Large intestine (tissue), 3 donors: ENCODE data around the gene CEMIP. TPM values are rescaled to one million over a fixed set of nuclear protein-coding genes. Genes with fewer than 3 reads are reported as not detected.

Experiments
- DNase-seq, 2 donors: peaks; one replicate each; pipeline versions ENCODE4 v3.0.0 to v3.0.0-alpha.2; 2013
- H3K27ac ChIP-seq: one replicate; pipeline ENCODE4 v1.5.1; 2013; ENCODE audit warnings: low read length
- H3K27me3 ChIP-seq: 2 replicates; pipeline ENCODE4 v1.6.1; 2013; ENCODE audit warnings: low read length; ENCODE audit not compliant: control insufficient read depth, insufficient read depth
- H3K36me3 ChIP-seq: 2 replicates; pipeline ENCODE4 v1.6.1; 2013; ENCODE audit warnings: low read length; ENCODE audit not compliant: control insufficient read depth, insufficient read depth
- H3K4me1 ChIP-seq: one replicate; pipeline ENCODE4 v1.6.1; 2013; ENCODE audit warnings: low read length; ENCODE audit not compliant: control insufficient read depth, insufficient read depth
- H3K4me3 ChIP-seq: one replicate; pipeline ENCODE4 v1.5.1; 2013; ENCODE audit warnings: low read length
- H3K9me3 ChIP-seq: one replicate; pipeline ENCODE4 v1.6.1; 2013; ENCODE audit warnings: mild to moderate bottlenecking, low read depth, low read length, moderate library complexity; ENCODE audit not compliant: control insufficient read depth
- WGBS: methylation state at CpG from one replicate; pipeline ENCODE4 v1.1.5; 2013; ENCODE audit warnings: low lambda C conversion rate; ENCODE audit not compliant: insufficient coverage; 5-methylcytosine and 5-hydroxymethylcytosine counted together
- polyA plus RNA-seq: library from polyadenylated mRNA; unstranded; fragments of 120-200 nt; gene quantifications from one replicate; pipeline ENCODE4 v1.2.1, GENCODE V29; 2013

CEMIP gene
- polyA plus RNA-seq, 1 donor = 2.5 TPM

GRCh38 chr15:80785335-80785734 lies 6.2 kb downstream of the CEMIP start:
- no peaks in the 10 kb centered on the region for H3K9me3 ChIP-seq
- H3K4me1 ChIP-seq = peaks cover 4% of the 10 kb centered on the region
- peaks cover 32% of the 10 kb centered on the region for H3K27me3 ChIP-seq
- WGBS = no CpG with 5 or more reads among the region's 5 CpGs
- no peak overlapping the region for H3K4me3 ChIP-seq
- H3K27ac ChIP-seq = no peak overlapping the region
- no peaks in the 10 kb centered on the region for H3K36me3 ChIP-seq
- DNase-seq = no peak

DNA sequence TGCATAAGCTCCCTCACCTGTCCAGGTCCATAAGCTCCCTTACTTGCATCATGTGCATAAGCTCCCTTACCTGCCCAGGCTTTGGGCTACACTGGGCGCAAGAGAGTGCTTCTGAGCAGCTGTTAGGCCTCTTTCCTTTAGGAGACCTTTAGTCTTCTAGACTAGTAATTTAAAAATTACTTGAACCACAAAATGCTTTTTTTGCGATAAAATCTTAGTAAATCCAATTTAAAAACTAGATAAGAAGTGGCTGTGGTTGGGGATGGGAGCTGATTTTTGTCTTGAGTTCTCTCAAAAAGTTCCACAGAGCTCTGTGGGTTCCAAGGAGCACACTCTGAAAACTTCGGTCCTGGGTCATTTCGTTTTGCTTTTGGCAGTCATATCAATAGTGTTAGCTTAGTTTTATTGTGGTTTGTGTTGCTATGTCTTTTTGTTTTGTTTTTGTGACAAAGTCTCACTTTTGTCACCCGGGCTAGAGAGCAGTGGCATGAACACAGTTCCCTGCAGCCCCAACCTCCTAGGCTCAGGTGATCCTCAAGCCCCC lies 6.7 kb downstream of the CEMIP start:
- Histone ChIP-seq H3K36me3 (no peaks in the 10 kb centered on the region), H3K4me1 (peaks cover under 1% of the 10 kb centered on the region), H3K4me3 (no peak overlapping the region), H3K27me3 (peaks cover 26% of the 10 kb centered on the region), H3K27ac (no peak overlapping the region), H3K9me3 (no peaks in the 10 kb centered on the region)
- DNase-seq = no peak
- WGBS = no CpG with 5 or more reads among the region's 5 CpGs

DNA sequence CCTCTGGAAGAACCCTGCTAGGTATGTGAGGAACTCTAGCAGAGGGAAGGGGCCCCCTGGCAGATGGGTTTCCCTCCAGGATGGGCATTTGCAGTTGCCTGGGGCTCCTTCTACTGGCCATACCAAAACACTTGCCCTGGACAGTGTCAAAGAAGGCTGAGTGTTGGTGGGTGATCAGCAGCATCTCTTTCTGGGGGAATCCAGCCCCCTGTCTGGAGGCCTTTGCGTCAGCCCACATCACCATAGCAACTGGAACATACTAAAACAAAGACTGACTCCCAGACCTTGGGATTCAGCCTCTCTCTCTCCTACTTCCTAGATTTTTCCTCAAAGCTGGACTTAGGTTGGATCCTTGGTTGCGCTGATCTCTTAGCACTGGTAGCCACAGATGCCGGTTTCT lies 8.1 kb downstream of the CEMIP start:
- Histone ChIP-seq H3K4me3 (no peak overlapping the region), H3K9me3 (no peaks in the 10 kb centered on the region), H3K27me3 (peaks cover 20% of the 10 kb centered on the region), H3K27ac (no peak overlapping the region), H3K36me3 (no peaks in the 10 kb centered on the region), H3K4me1 (no peaks in the 10 kb centered on the region)
- DNase-seq = no peak
- no CpG with 5 or more reads among the region's 3 CpGs for WGBS

- Histone ChIP-seq H3K27me3 (peaks cover 19% of the 10 kb centered on the region), H3K4me3 (no peak overlapping the region), H3K36me3 (no peaks in the 10 kb centered on the region), H3K9me3 (no peaks in the 10 kb centered on the region), H3K27ac (no peak overlapping the region), H3K4me1 (no peaks in the 10 kb centered on the region)
- 60% methylated on average over 2 of the region's 6 CpGs for WGBS
- no peak for DNase-seq
These were observed 9.4 kb downstream of the CEMIP start for GRCh38 chr15:80788536-80788935.

DNA sequence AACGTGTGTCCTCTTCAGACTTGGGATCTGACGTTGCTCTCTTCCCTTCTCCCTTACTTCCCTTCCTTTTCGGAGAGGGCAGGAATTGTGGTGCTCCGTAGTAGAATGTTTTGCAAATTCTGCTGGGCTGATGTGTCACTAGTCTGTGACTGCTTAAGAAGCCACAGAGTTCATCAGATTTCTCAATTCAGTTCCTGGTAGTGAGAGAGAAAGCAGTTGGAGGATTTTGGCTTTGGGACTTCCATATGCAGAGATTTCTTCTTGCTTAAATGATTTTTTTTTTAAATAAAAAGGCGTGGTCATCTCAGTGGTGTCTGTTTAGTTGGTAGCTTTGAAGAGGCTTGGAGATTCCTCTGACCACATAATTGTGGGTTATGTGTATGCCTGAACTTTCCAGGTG lies 10.1 kb downstream of the CEMIP start:
- WGBS = 80% methylated on average over 1 of the region's 5 CpGs
- H3K27me3 ChIP-seq = peaks cover 13% of the 10 kb centered on the region
- no peak for DNase-seq
- H3K9me3 ChIP-seq = no peaks in the 10 kb centered on the region
- H3K27ac ChIP-seq = no peak overlapping the region
- H3K4me1 ChIP-seq = no peaks in the 10 kb centered on the region
- no peak overlapping the region for H3K4me3 ChIP-seq
- H3K36me3 ChIP-seq = no peaks in the 10 kb centered on the region

DNA sequence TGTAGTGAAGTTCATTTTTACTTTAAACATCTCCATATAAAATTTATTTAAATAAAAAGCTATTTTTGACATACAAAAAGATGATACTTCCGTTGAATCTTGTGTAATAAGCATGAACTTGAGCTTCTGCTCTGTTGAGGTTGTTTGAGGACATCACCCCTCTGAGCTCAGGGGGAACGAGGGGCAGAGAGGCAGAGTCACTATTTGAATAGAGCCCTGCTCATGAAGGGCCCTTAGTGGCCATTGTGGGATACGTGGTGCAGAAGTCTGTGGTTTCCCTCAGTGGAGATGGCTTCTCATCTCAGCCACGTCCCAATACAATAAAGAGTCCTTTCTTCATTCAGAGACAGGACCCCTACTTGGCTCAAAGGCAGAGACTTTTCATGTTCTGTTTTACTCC lies 10.6 kb downstream of the CEMIP start:
- WGBS = no CpG with 5 or more reads among the region's 4 CpGs
- H3K27ac ChIP-seq = no peak overlapping the region
- H3K4me1 ChIP-seq = no peaks in the 10 kb centered on the region
- peaks cover 11% of the 10 kb centered on the region for H3K27me3 ChIP-seq
- H3K36me3 ChIP-seq = no peaks in the 10 kb centered on the region
- no peaks in the 10 kb centered on the region for H3K9me3 ChIP-seq
- H3K4me3 ChIP-seq = no peak overlapping the region
- no peak for DNase-seq

DNA sequence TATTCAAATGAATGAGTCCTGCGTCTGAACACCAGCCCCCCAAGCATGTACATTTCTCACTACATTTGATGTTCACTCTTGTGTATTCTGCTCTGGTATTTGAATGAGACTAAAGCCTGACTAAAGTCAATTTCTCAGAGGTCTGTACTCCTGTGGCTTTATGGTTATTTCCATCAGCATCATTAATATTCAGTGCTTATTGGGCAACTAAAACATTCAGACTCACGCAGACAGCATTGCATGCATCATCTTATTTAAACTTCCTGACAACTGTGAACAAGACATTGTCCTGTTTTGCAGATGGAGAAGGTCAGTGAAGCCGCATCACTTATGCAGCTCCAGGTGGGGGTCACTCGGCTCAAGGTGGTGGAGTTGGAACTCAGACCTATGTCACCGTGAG lies 11.1 kb downstream of the CEMIP start:
- no peak for DNase-seq
- Histone ChIP-seq H3K9me3 (no peaks in the 10 kb centered on the region), H3K27ac (no peak overlapping the region), H3K27me3 (peaks cover 12% of the 10 kb centered on the region), H3K4me1 (no peaks in the 10 kb centered on the region), H3K36me3 (no peaks in the 10 kb centered on the region), H3K4me3 (no peak overlapping the region)
- WGBS = no CpG with 5 or more reads among the region's 5 CpGs

GRCh38 chr15:80791004-80791403 lies 11.8 kb downstream of the CEMIP start:
- no CpG with 5 or more reads among the region's 1 CpG for WGBS
- Histone ChIP-seq H3K4me1 (no peaks in the 10 kb centered on the region), H3K27me3 (peaks cover 12% of the 10 kb centered on the region), H3K27ac (no peak overlapping the region), H3K36me3 (no peaks in the 10 kb centered on the region), H3K4me3 (no peak overlapping the region), H3K9me3 (no peaks in the 10 kb centered on the region)
- DNase-seq = no peak

DNA sequence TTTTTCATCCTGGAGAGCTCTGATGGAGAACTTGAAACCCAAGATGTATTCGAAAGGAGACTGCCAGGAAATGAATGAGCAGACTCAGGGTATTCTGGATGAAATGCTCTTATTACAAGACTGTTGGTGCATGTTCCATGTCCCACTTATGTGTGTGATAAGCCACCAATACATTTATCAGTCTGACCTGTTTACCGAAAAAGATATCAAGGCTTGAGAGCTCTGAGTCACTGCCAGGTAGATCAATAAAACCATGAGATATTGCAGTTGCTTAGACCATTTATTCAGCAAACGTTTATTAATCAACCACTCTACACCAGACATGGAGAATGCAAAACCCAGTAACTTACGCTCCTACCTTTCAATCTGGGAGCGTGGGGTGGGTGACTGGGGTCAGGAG lies 17.2 kb downstream of the CEMIP start:
- Histone ChIP-seq H3K27me3 (peaks cover 13% of the 10 kb centered on the region), H3K27ac (no peak overlapping the region), H3K36me3 (no peaks in the 10 kb centered on the region), H3K4me1 (no peaks in the 10 kb centered on the region), H3K9me3 (no peaks in the 10 kb centered on the region), H3K4me3 (no peak overlapping the region)
- no peak for DNase-seq
- no CpG with 5 or more reads among the region's 5 CpGs for whole genome bisulfite sequencing

DNA sequence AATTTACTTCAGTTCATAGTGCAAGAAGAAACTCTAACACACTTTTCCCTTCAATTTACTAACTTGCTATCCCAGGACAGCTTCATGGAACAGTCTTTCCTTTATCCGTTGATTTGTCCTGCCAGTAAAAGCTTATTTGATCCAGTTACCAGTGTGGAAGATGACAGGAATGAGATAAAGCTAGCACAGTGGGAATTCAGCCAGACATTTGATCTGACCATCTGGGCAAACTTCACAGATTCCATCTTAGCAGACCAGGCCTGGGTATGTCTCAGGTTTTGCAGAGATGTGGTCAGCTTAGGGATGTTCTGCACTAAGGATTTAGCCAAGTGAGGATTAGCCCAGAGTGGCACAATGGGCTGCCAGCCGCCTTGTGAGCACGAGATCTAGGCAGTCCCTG lies 19.7 kb downstream of the CEMIP start:
- no peak for DNase-seq
- Histone ChIP-seq H3K9me3 (no peaks in the 10 kb centered on the region), H3K36me3 (no peaks in the 10 kb centered on the region), H3K27ac (no peak overlapping the region), H3K4me3 (no peak overlapping the region), H3K4me1 (no peaks in the 10 kb centered on the region), H3K27me3 (peaks cover 8% of the 10 kb centered on the region)
- WGBS = no CpG with 5 or more reads among the region's 3 CpGs

GRCh38 chr15:80800067-80800466 lies 20.9 kb downstream of the CEMIP start:
- Histone ChIP-seq H3K4me3 (no peak overlapping the region), H3K27me3 (peaks cover 3% of the 10 kb centered on the region), H3K27ac (no peak overlapping the region), H3K36me3 (no peaks in the 10 kb centered on the region), H3K9me3 (no peaks in the 10 kb centered on the region), H3K4me1 (no peaks in the 10 kb centered on the region)
- DNase-seq = no peak
- WGBS = no CpG with 5 or more reads among the region's 5 CpGs
